Suppressor macrophage (primary cell): ENCODE results near the gene PIEZO2.

Experiments
- DNase-seq, 4 experiments: peaks; one replicate each; pipeline ENCODE4 v3.0.0-alpha.2; 2020 to 2022

Gene PIEZO2

GRCh38 chr18:10724666-10725065 is 424.7 kb downstream of the PIEZO2 start:
- no peak for DNase-seq

GRCh38 chr18:10723496-10723895 is 425.9 kb downstream of the PIEZO2 start:
- DNase-seq, result no peak

DNA sequence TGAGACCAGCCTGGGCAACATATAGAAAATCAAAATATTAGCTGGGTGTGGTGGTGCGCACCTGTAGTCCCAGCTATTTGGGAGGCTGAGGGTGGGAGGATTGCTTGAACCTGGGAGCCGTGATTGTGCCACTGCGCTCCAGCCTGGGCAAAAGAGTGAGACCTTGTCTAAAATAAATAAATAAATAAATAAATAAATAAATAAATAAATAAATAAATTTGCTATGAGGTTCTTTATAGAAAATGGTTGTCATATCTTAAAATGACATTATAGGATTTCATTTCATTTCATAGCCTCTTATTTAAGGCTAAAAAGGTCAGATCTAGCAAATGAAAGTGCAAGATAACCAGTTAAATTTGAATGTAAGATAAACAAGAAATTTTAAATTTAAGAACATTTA is 430.6 kb downstream of the PIEZO2 start:
- no peak for DNase-seq

GRCh38 chr18:10715791-10716190 is 433.6 kb downstream of the PIEZO2 start:
- DNase-seq, result no peak

- no peak for DNase-seq
Measured at GRCh38 chr18:10713409-10713808, 436.0 kb downstream of the PIEZO2 start.

DNA sequence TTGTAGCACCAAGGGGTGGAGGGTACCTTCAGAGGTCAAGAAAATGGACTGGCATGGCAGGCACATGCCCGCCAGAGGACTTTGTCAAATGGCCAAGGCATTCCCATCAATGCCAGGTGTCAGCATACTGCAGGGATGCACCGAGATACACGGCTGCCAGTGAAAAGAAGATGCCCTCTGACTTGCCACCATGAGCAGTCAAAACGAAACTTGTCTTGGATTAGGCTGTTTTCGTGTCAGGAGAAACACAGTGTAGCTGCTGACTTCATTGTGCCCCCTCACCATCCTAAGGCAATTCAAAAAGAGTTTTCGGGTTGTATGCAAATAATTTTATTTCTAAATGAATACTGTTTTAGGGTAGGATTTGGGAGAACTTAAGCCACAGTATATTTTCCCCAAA is 442.1 kb downstream of the PIEZO2 start:
- no peak for DNase-seq

DNA sequence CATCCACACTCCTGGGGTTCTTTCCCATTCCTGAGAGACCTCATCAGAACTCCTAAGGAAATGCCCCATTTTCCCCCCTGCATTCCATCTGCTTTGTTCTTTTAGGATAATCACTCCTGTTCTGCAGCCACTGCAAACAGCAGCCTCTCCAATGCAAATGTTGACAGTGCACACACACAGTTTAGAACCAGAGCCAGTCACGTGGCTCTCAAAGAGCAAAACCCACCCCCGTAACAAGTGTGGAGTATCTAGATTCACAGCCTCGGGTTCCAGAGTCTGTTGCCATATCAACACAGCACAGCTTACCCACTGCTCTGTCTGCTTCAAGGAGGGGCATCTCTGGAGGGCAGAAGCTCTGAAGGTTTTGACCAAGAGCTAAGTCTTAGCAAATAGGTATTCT is 443.6 kb downstream of the PIEZO2 start:
- no peak for DNase-seq

DNA sequence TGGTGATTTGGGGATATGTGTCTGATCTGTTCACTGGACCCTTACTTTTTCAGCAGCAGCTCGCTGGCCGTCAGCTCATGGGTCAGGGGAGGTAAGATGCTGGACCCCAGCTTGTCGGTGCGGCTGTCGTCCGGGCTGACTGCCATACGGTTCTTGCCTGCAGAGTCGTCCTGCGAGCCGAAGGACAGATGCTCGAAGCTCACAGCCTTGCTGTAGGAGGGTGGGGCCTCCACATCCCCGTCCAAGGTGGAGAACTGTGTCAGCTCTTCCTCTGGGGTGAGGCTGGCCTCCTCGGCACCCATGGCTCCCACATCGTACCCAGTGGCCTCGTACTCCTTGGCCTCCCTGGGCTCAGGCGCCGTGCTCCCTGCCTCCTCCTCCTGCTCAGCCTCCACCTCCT is 444.1 kb downstream of the PIEZO2 start:
- DNase-seq, result no peak

- no peak for DNase-seq
Measured at GRCh38 chr18:10702206-10702605, 447.2 kb downstream of the PIEZO2 start.

DNA sequence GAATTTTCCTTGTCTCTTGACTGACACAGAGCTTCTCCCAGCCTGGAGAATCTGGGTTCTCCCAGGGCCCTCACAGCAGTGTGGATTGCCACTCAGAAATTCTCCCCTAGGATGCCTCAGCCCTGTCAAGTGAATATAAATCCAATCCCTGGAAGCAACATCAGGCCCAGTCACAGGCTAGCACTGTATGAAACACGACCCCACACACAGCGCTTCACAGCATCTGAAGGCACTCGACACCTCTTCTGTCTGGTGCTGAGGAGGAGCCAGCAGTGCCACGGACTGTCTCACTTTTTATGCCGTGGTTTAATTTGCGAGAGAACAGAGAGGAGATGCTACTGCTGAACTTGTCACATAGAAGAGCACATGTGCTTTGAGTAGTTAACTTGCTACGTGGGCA is 459.0 kb downstream of the PIEZO2 start:
- DNase-seq, result no peak

GRCh38 chr18:10690035-10690329 is 459.4 kb downstream of the PIEZO2 start:
- no peak for DNase-seq

GRCh38 chr18:10689236-10690034 is 459.9 kb downstream of the PIEZO2 start:
- no peak for DNase-seq

DNA sequence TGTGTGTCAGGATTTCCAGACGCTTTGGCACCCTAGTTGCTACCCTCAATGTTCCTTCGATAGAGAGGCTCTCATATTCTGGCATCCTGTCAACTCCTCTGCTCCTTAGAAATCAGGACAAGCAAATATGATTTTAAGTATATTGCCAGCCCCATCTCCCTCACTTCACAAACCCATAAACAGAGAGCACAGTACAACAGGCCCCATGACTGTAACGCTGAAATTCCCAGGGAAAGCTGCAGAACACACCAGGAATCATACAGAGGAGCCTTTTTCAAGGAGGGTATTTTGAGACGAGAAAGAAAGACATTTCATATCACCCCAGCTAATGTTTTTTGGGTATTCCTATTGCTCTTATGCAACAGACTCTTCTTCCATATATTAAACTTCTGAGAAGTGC is 460.6 kb downstream of the PIEZO2 start:
- DNase-seq, result no peak

DNA sequence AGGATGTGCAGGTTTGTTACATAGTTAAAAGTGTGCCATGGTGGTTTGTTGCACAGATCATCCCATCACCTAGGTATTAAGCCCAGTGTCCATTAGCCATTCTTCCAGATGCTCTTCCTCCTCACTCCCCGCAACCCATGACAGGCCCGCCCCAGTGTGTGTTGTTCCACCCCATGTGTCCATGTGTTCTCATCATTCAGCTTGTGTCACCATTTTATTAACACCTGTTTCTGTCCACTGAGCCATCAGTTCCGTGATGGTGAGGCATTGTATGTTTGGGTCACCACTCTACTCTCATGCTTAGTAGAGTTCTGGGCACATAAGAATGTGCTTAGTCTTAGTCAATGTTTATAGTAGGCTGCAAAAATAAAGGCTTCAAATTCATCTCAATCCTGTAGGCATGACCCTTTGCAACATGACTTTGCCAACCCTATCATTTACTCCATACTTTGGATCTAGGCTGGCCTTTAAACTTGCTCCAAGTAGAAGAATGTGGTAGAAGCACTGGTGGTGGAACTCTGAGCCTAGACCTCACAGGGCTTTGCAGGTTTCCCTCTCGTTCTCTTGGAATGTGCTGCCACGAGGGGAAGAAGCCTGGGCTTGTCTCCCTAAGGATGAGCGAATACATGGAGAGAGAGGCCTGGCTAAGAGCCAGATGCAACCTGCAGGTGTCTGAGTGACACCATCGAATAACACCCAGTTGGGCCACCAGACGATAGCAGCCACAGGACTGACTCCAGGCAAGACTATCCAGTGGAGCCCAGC is 462.0 kb downstream of the PIEZO2 start:
- no peak for DNase-seq

DNA sequence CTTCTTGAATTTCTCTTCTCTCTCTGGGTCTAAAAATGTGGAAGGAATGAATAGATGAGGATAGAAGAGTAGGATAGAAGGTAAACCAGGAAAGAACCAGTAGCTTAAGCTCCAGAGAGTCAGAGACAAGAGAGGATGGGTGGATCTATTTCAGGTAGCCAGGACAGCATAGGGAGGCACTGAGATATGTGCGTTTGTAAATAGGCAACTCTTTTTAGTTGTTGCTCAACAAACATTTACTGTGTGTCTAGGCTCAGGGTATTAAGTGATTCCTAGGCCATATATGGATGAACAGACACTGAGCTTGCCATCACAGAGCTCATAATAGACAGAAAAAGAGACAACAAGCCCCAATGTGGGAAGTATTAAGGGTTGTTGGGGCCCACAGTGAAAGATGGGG is 463.1 kb downstream of the PIEZO2 start:
- DNase-seq, result no peak

DNA sequence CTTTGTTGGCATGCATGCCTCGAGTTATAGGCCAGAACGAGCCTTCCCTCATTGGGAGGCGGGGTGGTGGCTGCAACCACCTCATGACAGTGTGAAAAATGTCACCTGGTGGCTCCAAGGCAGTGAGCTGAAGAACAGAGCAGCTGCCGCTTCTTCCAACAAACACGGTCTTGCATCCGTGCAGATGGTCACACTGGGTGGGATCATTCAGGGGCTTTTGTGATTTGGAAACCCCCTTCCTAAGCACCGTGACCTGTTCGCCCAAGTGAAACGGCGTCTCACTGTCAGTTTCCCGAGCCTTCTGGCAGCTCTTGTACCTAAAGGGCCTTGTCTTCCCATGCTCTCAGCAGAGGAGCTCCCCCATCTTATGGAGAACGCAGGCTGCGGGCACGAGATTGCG is 463.9 kb downstream of the PIEZO2 start:
- DNase-seq, result no peak

DNA sequence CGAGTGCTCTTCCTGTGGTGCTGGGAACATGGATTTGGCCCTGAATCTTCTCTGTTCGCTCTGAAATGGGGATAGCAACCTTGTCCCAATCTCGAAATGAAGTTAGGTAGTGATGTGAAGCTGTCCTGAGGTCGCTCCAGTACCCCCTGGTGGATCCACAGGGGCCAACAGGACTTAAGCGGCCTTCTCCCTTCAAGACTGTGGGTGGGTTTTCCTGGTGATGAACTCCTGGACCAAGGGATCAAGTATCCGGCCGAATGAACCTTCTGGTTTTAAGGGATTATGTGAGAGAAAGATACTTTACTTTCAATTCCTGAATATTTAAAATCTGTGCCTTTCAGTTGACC is 467.0 kb downstream of the PIEZO2 start:
- no peak for DNase-seq

DNA sequence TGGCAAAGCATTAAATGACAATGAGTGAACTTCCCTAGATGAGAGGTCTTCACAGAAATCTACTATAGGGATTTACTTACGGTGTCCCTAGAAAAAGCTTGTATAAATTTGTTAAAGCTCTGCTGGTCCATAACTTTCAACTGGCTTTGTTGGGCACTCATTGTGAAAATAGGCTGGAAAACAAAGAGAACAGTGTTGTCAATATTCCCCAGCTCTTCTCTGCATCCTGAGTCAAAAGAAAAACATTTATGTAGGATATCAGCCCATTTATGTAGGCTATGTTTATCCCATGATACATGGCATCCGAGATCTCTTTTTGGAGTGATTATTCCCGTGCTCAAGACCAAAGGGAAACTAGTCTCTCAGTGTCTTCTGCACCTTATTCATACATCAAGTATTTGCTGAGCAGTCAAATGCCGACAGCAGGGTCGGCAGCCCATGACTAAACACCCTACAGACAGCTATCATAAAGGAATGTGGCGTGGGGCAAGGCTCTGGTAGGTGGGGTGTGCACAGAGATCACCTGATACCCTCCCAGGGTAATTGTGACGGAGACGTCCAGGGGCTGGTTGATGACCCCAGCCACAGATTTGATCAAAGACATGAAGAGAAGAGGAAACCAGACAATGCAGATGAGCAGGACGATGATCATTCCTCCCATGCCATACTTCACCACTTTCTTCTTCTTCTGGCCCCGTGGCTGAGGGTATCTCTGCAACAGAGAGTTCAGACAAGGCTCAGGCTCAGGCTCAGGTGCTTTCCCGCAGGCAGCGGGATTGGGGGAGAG is 467.6 kb downstream of the PIEZO2 start:
- no peak for DNase-seq

- DNase-seq, result no peak
Measured at GRCh38 chr18:10680271-10680596, 469.1 kb downstream of the PIEZO2 start.

GRCh38 chr18:10679557-10680270 is 469.7 kb downstream of the PIEZO2 start:
- no peak for DNase-seq

GRCh38 chr18:10671441-10671840 is 477.9 kb downstream of the PIEZO2 start:
- no peak for DNase-seq

DNA sequence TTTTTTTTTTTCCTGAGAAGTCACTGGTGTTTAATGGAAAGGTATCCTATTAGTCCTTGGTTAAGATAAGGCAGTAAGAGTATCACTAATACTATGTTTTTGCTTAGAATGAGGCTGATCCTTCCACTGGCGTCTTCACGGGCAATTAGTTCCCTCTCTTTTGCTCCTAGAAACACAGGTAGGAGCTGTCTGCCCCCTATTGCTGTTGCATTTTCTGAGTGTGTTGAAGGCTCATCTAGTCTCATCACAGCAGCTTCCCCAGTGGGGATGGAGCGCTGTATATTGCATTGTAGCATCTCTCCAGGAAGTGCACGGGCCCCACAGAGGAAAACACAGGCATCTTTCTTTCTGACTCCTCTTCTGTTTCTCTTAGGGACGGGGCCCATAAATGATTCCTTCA is 478.5 kb downstream of the PIEZO2 start:
- no peak for DNase-seq

- peak in 1 of 4 experiments; percentile 4 for DNase-seq
Measured at GRCh38 chr18:10669441-10670100, 479.8 kb downstream of the PIEZO2 start.
